OCI-LY7 (cell line): ENCODE results near the gene MED1. TPM values are rescaled to one million over a fixed set of nuclear protein-coding genes. Genes with fewer than 3 reads are reported as not detected.

ENCODE experiments used
- BruUV-seq: library from RNA; stranded (reverse); fragments of 400-500 nt; replicated peaks from 2 replicates; lab custom pipeline; 2021; lab: Mats Ljungman, UMichigan
- CTCF ChIA-PET: fragments of 300-600 bp; sonication (Branson Sonifier 250); formaldehyde crosslinking; loops from one replicate; lab custom pipeline; 2022; ENCODE audit warnings: antibody characterized with exemption; ENCODE audit not compliant: unreplicated experiment; lab: Charles Lee
- POLR2A ChIA-PET: fragments of 300-600 bp; sonication (Branson Sonifier 250); formaldehyde crosslinking; loops from one replicate; lab custom pipeline; 2022; ENCODE audit warnings: antibody characterized with exemption; lab: Charles Lee
- DNase-seq: peaks from one replicate; pipeline ENCODE4 v3.0.0-alpha.2; 2015; ENCODE audit warnings: low spot score
- H2AFZ ChIP-seq: fragments of 200-600 bp; sonication (generic), shearing (Covaris generic); 2 replicates; pipeline ENCODE4 v1.6.1; 2014; ENCODE audit warnings: mild to moderate bottlenecking, antibody characterized with exemption, low read length, moderate library complexity
- H3K27ac ChIP-seq: fragments of 200-600 bp; sonication (generic); 2 replicates; pipeline ENCODE4 v1.5.1; 2014; ENCODE audit warnings: mixed run types, low read depth, mild to moderate bottlenecking, moderate library complexity, low read length, inconsistent platforms; ENCODE audit not compliant: poor library complexity, severe bottlenecking
- H3K36me3 ChIP-seq: fragments of 200-600 bp; sonication (generic); 2 replicates; pipeline ENCODE4 v1.6.1; 2014; ENCODE audit warnings: mild to moderate bottlenecking, antibody characterized with exemption, low read length, moderate library complexity, mixed read lengths; ENCODE audit not compliant: insufficient read depth
- H3K4me1 ChIP-seq: fragments of 200-600 bp; sonication (generic); 2 replicates; pipeline ENCODE4 v1.5.1; 2014; ENCODE audit warnings: mild to moderate bottlenecking, low read length; ENCODE audit not compliant: insufficient read depth, poor library complexity, severe bottlenecking
- H3K4me2 ChIP-seq: fragments of 200-600 bp; sonication (generic); 2 replicates; pipeline ENCODE4 v1.6.1; 2014; ENCODE audit warnings: mild to moderate bottlenecking, low read length
- H3K4me3 ChIP-seq: fragments of 200-600 bp; sonication (generic); 2 replicates; pipeline ENCODE4 v1.5.1; 2014; ENCODE audit warnings: mild to moderate bottlenecking, low read depth, low read length; ENCODE audit not compliant: poor library complexity, severe bottlenecking
- H3K79me2 ChIP-seq: fragments of 200-600 bp; sonication (generic); 2 replicates; pipeline ENCODE4 v1.6.1; 2016; ENCODE audit warnings: low read depth, mild to moderate bottlenecking, low read length, moderate library complexity, mixed read lengths; ENCODE audit not compliant: insufficient read depth
- H3K9me2 ChIP-seq: fragments of 200-600 bp; sonication (generic); 2 replicates; pipeline ENCODE4 v1.6.1; 2016; ENCODE audit warnings: mild to moderate bottlenecking, low read length, mixed read lengths; ENCODE audit not compliant: insufficient read depth
- H3K9me3 ChIP-seq: fragments of 200-600 bp; sonication (generic); 2 replicates; pipeline ENCODE4 v1.6.1; 2014; ENCODE audit warnings: mild to moderate bottlenecking, mixed run types, low read length, mixed read lengths
- H4K20me1 ChIP-seq: fragments of 200-600 bp; sonication (generic); 2 replicates; pipeline ENCODE4 v1.6.1; 2014; ENCODE audit warnings: mild to moderate bottlenecking, antibody characterized with exemption, low read length, moderate library complexity, mixed read lengths; ENCODE audit not compliant: insufficient read depth
- EZH2phosphoT487 ChIP-seq: fragments of 200-600 bp; sonication (generic); IDR thresholded peaks from 2 replicates; pipeline ENCODE4 v1.6.1; 2018; ENCODE audit warnings: low read depth, borderline replicate concordance, mild to moderate bottlenecking, mixed run types, antibody characterized with exemption, low read length, moderate library complexity, mixed read lengths
- intact Hi-C: fragments of 100-400 bp; cut with micrococcal nuclease; formaldehyde crosslinking; loops from one replicate; pipeline ENCODE4 v1.10.0; 2022; ENCODE audit not compliant: unreplicated experiment
- total RNA-seq, 2 experiments: library from RNA; depleted of rRNA in 1 of 2; stranded (reverse); fragments of >200 nt in 1 of 2; shearing (Covaris generic) in 1 of 2; gene quantifications; 2 replicates each; pipeline ENCODE4 v1.2.3, GENCODE V29; 2014 to 2022
- TF ChIP-seq, protein P1 (sequence below): fragments of 200-600 bp; sonication (generic); conservative IDR thresholded peaks from 2 replicates; pipeline ENCODE4 v1.5.1; 2014; ENCODE audit warnings: mild to moderate bottlenecking, antibody characterized with exemption, low read length, moderate library complexity, mixed read lengths

The MED1 gene
- total RNA-seq, 2 experiments from 2014 or later = 32.2 to 73.4 TPM

DNA sequence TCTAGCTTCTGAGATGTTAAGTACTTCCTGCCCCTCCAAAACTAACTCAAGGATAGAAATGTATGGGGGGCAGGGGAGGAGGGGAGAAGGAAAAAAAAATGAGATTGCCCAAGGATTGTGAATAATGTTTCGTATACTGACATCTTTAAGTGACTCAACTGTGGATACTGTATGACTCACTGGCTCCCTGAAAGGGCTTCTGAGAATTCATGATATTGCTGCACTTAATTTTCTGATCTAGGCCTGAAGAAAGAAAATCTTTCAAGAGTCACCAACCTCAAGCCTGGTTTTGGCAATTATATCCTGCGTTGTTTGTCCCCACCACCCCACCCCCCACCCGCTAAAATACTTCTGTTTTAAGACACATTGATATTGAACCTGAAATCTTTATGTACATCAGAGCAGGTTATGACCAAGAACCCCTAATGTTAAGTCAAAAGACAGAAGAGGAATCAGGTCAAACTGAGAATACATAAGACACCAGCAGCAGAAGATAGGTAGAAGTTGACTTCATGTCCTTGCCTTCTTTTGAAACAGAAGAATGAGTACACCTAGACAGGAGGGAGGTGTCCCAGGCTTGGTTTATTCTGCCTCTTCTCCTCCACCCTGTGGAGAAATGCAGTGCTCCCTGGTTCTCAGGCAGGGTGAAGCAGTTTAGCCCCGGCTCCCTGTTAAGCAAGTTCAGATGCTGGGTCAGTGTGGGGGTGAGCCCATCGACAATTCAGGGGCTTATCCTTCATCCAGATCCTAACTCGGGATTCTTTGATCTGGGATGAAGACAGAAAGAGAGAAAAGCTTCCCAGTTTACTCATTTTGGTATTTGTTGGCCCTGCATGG is 46.3 kb downstream of the MED1 start:
- ChIA-PET POLR2A (interaction anchor here (0.7 kb wide), 1 partner anchor 36 kb away, joined by 3 read pairs; no protein-coding TSS in a partner anchor), CTCF (no interaction called here)
- no peaks in the 10 kb centered on the region for H3K79me2 ChIP-seq
- intact Hi-C loops = loop anchor here (10.0 kb wide), 1 partner anchor 120 kb away; no protein-coding TSS in a partner anchor
- H3K9me3 ChIP-seq = no peaks in the 10 kb centered on the region
- H3K27ac ChIP-seq = no peak overlapping the region
- no peak overlapping the region for H2AFZ ChIP-seq
- H3K9me2 ChIP-seq = no peaks in the 10 kb centered on the region
- H3K36me3 ChIP-seq = peaks cover 46% of the 10 kb centered on the region
- H4K20me1 ChIP-seq = no peaks in the 10 kb centered on the region
- no peak overlapping the region for H3K4me3 ChIP-seq
- H3K4me1 ChIP-seq = peaks cover 10% of the 10 kb centered on the region
- DNase-seq = no peak
- no peak for TF ChIP-seq EZH2phosphoT487
- TF ChIP-seq, protein P1, sequence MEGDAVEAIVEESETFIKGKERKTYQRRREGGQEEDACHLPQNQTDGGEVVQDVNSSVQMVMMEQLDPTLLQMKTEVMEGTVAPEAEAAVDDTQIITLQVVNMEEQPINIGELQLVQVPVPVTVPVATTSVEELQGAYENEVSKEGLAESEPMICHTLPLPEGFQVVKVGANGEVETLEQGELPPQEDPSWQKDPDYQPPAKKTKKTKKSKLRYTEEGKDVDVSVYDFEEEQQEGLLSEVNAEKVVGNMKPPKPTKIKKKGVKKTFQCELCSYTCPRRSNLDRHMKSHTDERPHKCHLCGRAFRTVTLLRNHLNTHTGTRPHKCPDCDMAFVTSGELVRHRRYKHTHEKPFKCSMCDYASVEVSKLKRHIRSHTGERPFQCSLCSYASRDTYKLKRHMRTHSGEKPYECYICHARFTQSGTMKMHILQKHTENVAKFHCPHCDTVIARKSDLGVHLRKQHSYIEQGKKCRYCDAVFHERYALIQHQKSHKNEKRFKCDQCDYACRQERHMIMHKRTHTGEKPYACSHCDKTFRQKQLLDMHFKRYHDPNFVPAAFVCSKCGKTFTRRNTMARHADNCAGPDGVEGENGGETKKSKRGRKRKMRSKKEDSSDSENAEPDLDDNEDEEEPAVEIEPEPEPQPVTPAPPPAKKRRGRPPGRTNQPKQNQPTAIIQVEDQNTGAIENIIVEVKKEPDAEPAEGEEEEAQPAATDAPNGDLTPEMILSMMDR = no peak
- H3K4me2 ChIP-seq = no peak overlapping the region
- BruUV-seq = no TSS peak

DNA sequence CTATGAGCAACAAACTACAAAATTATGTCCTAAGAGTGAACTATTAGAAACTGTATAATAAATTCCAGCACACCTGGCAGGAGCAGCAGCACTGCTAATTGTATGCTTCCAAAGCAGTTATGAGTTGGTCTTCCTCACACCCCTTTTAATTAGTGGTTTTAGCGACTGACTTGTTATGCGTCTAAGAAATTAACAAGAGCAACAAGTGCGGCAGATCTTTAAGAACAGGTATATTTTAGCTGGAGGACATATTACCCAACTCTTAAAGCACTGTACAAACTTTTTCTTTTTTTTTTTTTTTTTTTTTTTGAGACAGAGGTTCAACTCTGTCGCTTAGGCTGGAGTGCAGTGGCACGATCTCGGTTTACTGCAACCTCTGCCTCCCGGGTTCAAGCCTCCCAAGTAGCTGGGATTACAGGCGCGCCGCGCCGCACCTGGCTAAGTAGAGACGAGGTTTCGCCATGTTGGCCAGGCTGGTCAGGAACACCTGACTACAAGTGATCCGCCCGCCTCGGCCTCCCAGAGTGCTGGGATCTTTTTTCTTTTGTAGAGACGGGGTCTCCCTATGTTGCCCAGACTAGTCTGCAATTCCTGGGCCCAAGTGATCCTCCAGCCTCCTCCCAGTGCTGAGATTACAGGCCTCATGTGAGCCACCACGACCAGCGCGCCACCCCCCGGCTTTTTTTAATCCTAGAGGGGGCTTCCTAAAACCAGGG is 48.0 kb downstream of the MED1 start:
- BruUV-seq = no TSS peak

More for the DNA sequence above, 48.0 kb downstream of the MED1 start:
- peaks cover 29% of the 10 kb centered on the region for H3K36me3 ChIP-seq
- H3K79me2 ChIP-seq = no peaks in the 10 kb centered on the region
- H4K20me1 ChIP-seq = no peaks in the 10 kb centered on the region; the same call in 1 of the 2 replicates
- H3K4me1 ChIP-seq = peaks cover 10% of the 10 kb centered on the region
- no peak overlapping the region for H2AFZ ChIP-seq
- peak overlapping the region; percentile 84 for H3K4me3 ChIP-seq
- intact Hi-C loops = loop anchor here (10.0 kb wide), 1 partner anchor 122 kb away; no protein-coding TSS in a partner anchor
- no peak for TF ChIP-seq EZH2phosphoT487
- TF ChIP-seq, protein P1 = no peak
- DNase-seq = no peak
- no peaks in the 10 kb centered on the region for H3K9me2 ChIP-seq
- POLR2A ChIA-PET = interaction anchor here (0.6 to 1.0 kb wide), 4 partner anchors 32 to 812 kb away, joined by 3 to 4 read pairs (median 4); partner anchors contain the start of gene RPL19
- peak overlapping the region; percentile 71 for H3K4me2 ChIP-seq
- CTCF ChIA-PET = no interaction called here
- no peaks in the 10 kb centered on the region for H3K9me3 ChIP-seq
- no peak overlapping the region for H3K27ac ChIP-seq
